Measurements from ENCODE around the gene TAS2R46.
"Not testable (repeated sequence)": the region's sequence is repeated elsewhere in the genome, so short reads cannot be mapped to it uniquely, and the experiment has no call there.

The TAS2R46 gene

DNA sequence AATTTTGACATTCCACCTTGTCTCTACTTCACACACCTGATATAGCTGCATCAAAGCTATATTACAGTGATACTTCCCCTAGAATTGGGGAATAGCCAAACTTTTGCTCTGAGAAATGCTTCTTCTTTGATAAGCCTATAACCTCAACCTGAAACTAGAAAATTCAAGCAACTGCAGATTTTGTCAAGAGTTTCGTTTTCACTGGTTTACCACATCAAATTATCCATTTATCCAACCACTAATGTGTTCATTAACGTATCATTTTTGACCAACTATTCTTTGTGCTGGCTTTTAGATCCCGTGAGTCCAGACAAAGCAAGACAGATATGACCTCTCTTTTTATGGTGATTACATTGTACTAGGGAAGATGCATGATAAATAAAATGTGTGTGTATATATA is 13.5 kb upstream of the TAS2R46 start:
- no peaks in the 10 kb centered on the region for H3K4me1 ChIP-seq (ENCODE audit: control insufficient read depth in 1 of 2, insufficient read depth in 2 of 2, low read length in 2 of 2)
- no peaks in the 10 kb centered on the region for H3K27me3 ChIP-seq (ENCODE audit: low read depth, low read length)
- no peaks in the 10 kb centered on the region for H3K36me3 ChIP-seq (ENCODE audit: control insufficient read depth in 1 of 2, insufficient read depth in 2 of 2, low read length in 2 of 2)
- H3K27ac ChIP-seq (ENCODE audit: low read length) = no peak overlapping the region
- H3K4me3 ChIP-seq (ENCODE audit: low read depth in 1 of 2, low read length in 2 of 2) = no peak overlapping the region
- peaks cover 0 to under 1% of the 10 kb centered on the region in 2 donors for H3K9me3 ChIP-seq (ENCODE audit: control insufficient read depth in 1 of 2, low read length in 2 of 2)

DNA sequence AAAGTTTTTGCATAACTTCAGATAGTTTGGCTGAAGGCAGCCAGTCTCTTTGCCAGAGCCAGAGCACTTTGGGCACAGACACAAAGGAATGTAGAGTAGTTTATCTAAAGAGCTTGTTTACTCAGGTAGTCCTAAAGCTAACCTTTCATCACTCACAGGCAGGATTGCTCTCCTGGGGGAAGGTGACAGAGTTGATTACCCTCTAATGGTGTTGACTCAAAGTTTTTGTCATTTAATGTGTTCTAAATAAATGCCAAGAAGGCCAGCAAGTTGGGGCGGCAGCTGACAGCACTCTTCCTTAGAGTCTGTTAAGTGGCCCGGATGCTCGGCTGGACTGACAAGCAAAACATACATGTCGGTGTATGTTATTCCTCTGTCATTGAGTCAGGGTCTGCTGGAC is 9.3 kb upstream of the TAS2R46 start:
- Histone ChIP-seq H3K4me1 (ENCODE audit: control insufficient read depth in 1 of 2, insufficient read depth in 2 of 2, low read length in 2 of 2) (no peaks in the 10 kb centered on the region), H3K27ac (ENCODE audit: low read length) (no peak overlapping the region), H3K4me3 (ENCODE audit: low read depth in 1 of 2, low read length in 2 of 2) (no peak overlapping the region), H3K36me3 (ENCODE audit: control insufficient read depth in 1 of 2, insufficient read depth in 2 of 2, low read length in 2 of 2) (no peaks in the 10 kb centered on the region), H3K9me3 (ENCODE audit: control insufficient read depth in 1 of 2, low read length in 2 of 2) (no peaks in the 10 kb centered on the region), H3K27me3 (ENCODE audit: low read depth, low read length) (no peaks in the 10 kb centered on the region)

DNA sequence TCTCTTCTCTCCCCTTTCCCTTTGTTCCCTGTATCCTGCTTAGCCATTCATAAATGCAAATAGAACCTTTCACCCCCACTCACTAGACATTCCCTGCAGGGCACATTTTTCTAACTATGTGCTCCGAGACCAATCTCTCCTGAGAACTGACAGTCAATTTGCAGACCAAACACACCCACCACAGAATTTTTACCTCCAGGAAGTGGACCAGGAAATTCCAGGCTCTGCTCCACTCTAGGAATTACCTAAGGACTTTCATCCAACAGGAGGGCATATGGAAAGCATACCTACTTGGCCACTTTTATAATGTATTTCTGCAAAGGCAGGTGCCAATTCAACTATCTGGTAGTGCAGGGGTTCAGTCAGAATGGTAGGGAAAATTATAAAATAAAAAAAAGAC is 8.9 kb upstream of the TAS2R46 start:
- Histone ChIP-seq H3K4me1 (ENCODE audit: control insufficient read depth in 1 of 2, insufficient read depth in 2 of 2, low read length in 2 of 2) (no peaks in the 10 kb centered on the region), H3K9me3 (ENCODE audit: control insufficient read depth in 1 of 2, low read length in 2 of 2) (no peaks in the 10 kb centered on the region), H3K36me3 (ENCODE audit: control insufficient read depth in 1 of 2, insufficient read depth in 2 of 2, low read length in 2 of 2) (no peaks in the 10 kb centered on the region), H3K27me3 (ENCODE audit: low read depth, low read length) (no peaks in the 10 kb centered on the region), H3K4me3 (ENCODE audit: low read depth in 1 of 2, low read length in 2 of 2) (no peak overlapping the region), H3K27ac (ENCODE audit: low read length) (no peak overlapping the region)

DNA sequence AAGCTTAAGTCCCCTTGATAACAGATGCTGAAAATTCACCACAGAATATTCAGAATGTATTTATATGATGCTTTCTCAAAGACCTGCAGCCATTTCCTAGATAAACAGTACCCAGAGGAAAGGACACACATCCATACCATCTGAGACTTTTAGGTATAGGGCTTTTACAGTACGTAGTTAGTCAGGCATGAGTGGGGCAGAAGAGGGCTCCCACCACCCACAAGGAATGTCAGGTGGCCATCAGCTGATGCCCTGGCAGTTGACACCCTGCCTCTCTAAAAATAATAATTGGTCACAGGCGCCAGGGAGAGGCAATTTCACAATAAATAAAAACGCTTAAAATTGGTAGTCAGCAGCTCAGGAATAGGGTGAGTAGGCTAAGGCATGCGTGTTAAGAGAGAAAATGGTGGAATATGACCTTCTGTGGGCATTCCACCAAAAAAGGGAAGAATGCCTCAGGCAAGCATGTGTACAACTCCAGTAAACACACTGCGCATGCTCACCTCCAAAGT is 7.8 kb upstream of the TAS2R46 start:
- Histone ChIP-seq H3K27ac (ENCODE audit: low read length) (no peak overlapping the region), H3K9me3 (ENCODE audit: control insufficient read depth in 1 of 2, low read length in 2 of 2) (no peaks in the 10 kb centered on the region), H3K27me3 (ENCODE audit: low read depth, low read length) (no peaks in the 10 kb centered on the region), H3K36me3 (ENCODE audit: control insufficient read depth in 1 of 2, insufficient read depth in 2 of 2, low read length in 2 of 2) (no peaks in the 10 kb centered on the region), H3K4me3 (ENCODE audit: low read depth in 1 of 2, low read length in 2 of 2) (no peak overlapping the region), H3K4me1 (ENCODE audit: control insufficient read depth in 1 of 2, insufficient read depth in 2 of 2, low read length in 2 of 2) (no peaks in the 10 kb centered on the region)

DNA sequence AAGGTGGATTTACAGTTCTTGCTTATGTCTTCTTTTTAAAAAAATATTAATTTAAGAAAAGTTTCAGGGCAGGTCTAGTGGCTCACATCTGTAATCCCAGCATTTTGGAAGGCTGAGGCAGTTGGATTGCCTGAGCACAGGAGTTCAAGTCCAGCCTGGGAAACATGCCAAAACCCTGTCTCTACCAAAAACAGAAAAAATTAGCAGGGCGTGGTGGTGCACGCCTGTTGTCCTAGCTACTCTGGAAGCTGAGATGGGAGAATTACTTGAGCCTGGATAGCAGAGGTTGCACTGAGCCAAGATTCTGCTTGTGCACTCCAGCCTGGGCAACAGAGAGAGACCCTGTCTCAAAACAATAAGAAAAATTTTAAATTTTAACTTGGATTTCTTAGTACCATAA is 5.4 kb upstream of the TAS2R46 start:
- Histone ChIP-seq H3K36me3 (ENCODE audit: control insufficient read depth in 1 of 2, insufficient read depth in 2 of 2, low read length in 2 of 2) (no peaks in the 10 kb centered on the region), H3K4me3 (ENCODE audit: low read depth in 1 of 2, low read length in 2 of 2) (no peak overlapping the region), H3K4me1 (ENCODE audit: control insufficient read depth in 1 of 2, insufficient read depth in 2 of 2, low read length in 2 of 2) (no peaks in the 10 kb centered on the region), H3K9me3 (ENCODE audit: control insufficient read depth in 1 of 2, low read length in 2 of 2) (no peaks in the 10 kb centered on the region), H3K27ac (ENCODE audit: low read length) (no peak overlapping the region), H3K27me3 (ENCODE audit: low read depth, low read length) (no peaks in the 10 kb centered on the region)

DNA sequence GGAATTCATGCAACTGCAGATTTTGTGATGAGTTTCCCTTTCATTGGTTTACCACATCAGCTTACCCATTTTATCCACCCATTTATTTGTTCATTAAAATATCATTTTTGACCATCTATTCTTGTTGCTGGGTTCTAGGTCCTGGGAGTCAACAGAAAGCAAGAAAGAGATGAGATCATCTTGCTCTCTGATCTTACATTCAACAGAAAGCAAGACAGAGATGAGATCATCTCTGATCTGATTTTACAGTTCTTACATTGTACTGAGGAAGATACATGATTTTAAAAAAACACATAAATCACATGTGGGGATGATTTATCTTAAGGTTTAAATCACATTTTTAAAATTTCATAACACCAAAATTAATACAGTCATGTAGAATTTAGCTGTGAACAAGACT is 2.3 kb downstream of the TAS2R46 start:
- H3K4me3 ChIP-seq (ENCODE audit: low read depth in 1 of 2, low read length in 2 of 2) = no peak overlapping the region

DNA sequence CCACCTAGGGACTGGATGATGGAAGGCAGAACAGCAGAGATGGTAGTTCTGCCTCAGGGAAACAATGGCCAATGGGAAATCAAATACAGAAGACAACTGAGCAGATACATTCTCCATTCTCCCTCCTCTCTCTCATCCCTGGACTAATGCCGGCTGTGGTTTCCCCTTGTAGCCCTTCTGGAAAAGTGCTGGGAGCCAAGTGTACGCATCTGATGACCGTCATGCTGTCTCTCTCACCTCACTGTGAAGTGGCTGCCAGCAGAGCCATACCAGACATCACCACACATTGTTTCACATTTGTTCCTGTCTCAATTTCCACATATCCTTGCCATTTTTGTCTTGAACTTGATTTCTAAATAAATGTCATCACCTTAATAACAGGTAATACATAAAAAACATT is 3.1 kb downstream of the TAS2R46 start:
- no peaks in the 10 kb centered on the region for H3K9me3 ChIP-seq (ENCODE audit: control insufficient read depth in 1 of 2, low read length in 2 of 2)
- no peak overlapping the region for H3K4me3 ChIP-seq (ENCODE audit: low read depth in 1 of 2, low read length in 2 of 2)
- H3K4me1 ChIP-seq (ENCODE audit: control insufficient read depth in 1 of 2, insufficient read depth in 2 of 2, low read length in 2 of 2) = no peaks in the 10 kb centered on the region
- H3K27me3 ChIP-seq (ENCODE audit: low read depth, low read length) = no peaks in the 10 kb centered on the region
- H3K27ac ChIP-seq (ENCODE audit: low read length) = no peak overlapping the region
- no peaks in the 10 kb centered on the region for H3K36me3 ChIP-seq (ENCODE audit: control insufficient read depth in 1 of 2, insufficient read depth in 2 of 2, low read length in 2 of 2)

More for the DNA sequence above, 2.3 kb downstream of the TAS2R46 start:
- Histone ChIP-seq H3K9me3 (ENCODE audit: control insufficient read depth in 1 of 2, low read length in 2 of 2) (no peaks in the 10 kb centered on the region), H3K36me3 (ENCODE audit: control insufficient read depth in 1 of 2, insufficient read depth in 2 of 2, low read length in 2 of 2) (no peaks in the 10 kb centered on the region), H3K4me1 (ENCODE audit: control insufficient read depth in 1 of 2, insufficient read depth in 2 of 2, low read length in 2 of 2) (no peaks in the 10 kb centered on the region), H3K27me3 (ENCODE audit: low read depth, low read length) (no peaks in the 10 kb centered on the region), H3K27ac (ENCODE audit: low read length) (no peak overlapping the region)

DNA sequence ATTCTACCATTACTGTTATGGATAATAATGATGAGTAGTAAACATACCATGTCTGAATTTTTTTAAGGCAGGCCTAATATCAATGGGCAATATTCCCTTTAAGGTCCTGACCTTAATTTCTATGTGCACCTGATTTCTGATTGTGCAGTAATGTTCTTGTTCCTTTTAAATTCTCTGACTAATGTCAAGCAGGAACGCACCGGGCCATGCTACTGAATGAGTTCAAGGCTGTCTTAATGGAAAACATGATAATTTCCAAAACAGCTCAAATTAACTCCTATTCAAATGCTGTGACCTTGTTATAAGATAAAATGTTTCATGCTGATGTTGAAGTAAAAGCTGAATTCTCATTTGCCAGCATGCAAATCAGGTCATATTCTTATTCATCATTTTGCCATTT is 6.8 kb downstream of the TAS2R46 start:
- Histone ChIP-seq H3K27ac (ENCODE audit: low read length) (no peak overlapping the region), H3K36me3 (ENCODE audit: control insufficient read depth in 1 of 2, insufficient read depth in 2 of 2, low read length in 2 of 2) (peaks cover 0 to 3% of the 10 kb centered on the region in 2 donors), H3K27me3 (ENCODE audit: low read depth, low read length) (no peaks in the 10 kb centered on the region), H3K4me1 (ENCODE audit: control insufficient read depth in 1 of 2, insufficient read depth in 2 of 2, low read length in 2 of 2) (no peaks in the 10 kb centered on the region), H3K9me3 (ENCODE audit: control insufficient read depth in 1 of 2, low read length in 2 of 2) (peaks cover 0 to 3% of the 10 kb centered on the region in 2 donors), H3K4me3 (ENCODE audit: low read depth in 1 of 2, low read length in 2 of 2) (no peak overlapping the region)

DNA sequence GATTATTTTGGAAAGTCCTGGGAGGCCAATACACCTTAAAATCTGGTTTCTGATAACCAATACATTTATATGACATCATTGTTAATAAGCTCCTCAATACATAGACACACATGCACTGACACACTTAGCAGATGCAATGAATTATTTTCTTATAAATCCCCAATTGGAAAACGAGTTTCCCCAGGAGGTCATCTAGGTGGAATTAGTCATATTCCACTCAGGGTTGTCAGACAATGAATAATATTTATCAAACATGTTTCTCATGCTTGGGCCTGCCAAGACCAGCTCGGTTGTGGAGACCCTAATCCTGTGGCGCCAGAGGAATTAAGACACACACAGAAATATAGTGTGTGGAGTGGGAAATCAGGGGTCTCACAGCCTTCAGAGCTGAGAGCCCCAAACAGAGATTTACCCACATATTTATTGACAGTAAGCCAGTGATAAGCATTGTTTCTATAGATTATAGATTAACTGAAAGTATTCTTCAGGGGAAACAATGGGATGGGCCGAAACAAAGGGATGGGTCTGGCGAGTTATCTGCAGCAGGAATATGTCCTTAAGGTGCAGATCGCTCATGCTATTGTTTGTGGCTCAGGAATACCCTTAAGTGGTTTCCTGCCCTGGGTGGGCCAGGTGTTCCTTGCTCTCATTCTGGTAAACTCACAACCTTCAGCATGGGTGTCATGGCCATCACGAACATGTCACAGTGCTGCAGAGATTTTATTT is 12.1 kb downstream of the TAS2R46 start:
- not testable (repeated sequence) for H3K27ac ChIP-seq (ENCODE audit: low read length); H3K4me3 ChIP-seq (ENCODE audit: low read depth in 1 of 2, low read length in 2 of 2); H3K9me3 ChIP-seq (ENCODE audit: control insufficient read depth in 1 of 2, low read length in 2 of 2); H3K4me1 ChIP-seq (ENCODE audit: control insufficient read depth in 1 of 2, insufficient read depth in 2 of 2, low read length in 2 of 2); H3K27me3 ChIP-seq (ENCODE audit: low read depth, low read length)
- peaks cover 0 to 15% of the 10 kb centered on the region in 2 donors for H3K36me3 ChIP-seq (ENCODE audit: control insufficient read depth in 1 of 2, insufficient read depth in 2 of 2, low read length in 2 of 2)

DNA sequence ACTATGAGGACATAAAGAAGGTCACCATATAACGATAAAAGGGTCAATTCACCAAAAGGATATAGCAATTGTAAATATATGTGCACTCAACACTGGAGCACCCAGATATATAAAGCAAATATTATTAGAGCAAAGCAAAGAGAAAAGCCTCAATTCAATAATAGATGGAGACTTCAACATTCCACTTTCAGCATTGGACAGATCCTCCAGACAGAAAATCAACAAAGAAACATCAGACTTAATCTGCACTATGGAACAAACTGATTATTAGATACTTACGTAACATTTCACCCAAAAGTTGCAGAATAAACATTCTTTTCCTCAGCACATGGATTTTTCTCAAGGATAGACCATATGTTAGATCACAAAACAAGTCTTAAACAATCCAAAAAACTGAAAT is 20.7 kb downstream of the TAS2R46 start:
- not testable (repeated sequence) for H3K27me3 ChIP-seq (ENCODE audit: low read depth, low read length); H3K9me3 ChIP-seq (ENCODE audit: control insufficient read depth in 1 of 2, low read length in 2 of 2); H3K4me1 ChIP-seq (ENCODE audit: control insufficient read depth in 1 of 2, insufficient read depth in 2 of 2, low read length in 2 of 2); H3K4me3 ChIP-seq (ENCODE audit: low read depth in 1 of 2, low read length in 2 of 2); H3K27ac ChIP-seq (ENCODE audit: low read length)
- H3K36me3 ChIP-seq (ENCODE audit: control insufficient read depth in 1 of 2, insufficient read depth in 2 of 2, low read length in 2 of 2) = peaks cover 0 to 15% of the 10 kb centered on the region in 2 donors

DNA sequence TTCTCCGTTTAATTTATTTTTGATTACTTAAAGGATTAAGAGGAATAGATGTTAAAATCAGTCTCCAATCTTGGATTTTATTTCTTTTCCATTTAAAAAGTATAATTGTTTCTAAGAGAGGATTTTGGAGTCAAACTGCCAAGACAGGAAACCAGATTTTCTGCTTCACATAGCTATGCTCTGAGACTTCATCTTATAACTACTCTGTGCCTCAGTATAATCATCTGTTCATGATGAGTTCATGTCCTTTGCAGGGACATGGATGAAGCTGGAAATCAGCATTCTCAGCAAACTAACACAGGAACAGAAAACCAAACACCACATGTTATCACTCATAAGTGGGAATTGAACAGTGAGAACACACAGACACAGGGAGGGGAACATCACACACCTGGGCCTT is 21.9 kb downstream of the TAS2R46 start:
- Histone ChIP-seq H3K4me3 (ENCODE audit: low read depth in 1 of 2, low read length in 2 of 2) (no peak overlapping the region), H3K4me1 (ENCODE audit: control insufficient read depth in 1 of 2, insufficient read depth in 2 of 2, low read length in 2 of 2) (no peaks in the 10 kb centered on the region), H3K27ac (ENCODE audit: low read length) (no peak overlapping the region), H3K36me3 (ENCODE audit: control insufficient read depth in 1 of 2, insufficient read depth in 2 of 2, low read length in 2 of 2) (peaks cover 0 to 12% of the 10 kb centered on the region in 2 donors), H3K9me3 (ENCODE audit: control insufficient read depth in 1 of 2, low read length in 2 of 2) (no peaks in the 10 kb centered on the region), H3K27me3 (ENCODE audit: low read depth, low read length) (no peaks in the 10 kb centered on the region)

DNA sequence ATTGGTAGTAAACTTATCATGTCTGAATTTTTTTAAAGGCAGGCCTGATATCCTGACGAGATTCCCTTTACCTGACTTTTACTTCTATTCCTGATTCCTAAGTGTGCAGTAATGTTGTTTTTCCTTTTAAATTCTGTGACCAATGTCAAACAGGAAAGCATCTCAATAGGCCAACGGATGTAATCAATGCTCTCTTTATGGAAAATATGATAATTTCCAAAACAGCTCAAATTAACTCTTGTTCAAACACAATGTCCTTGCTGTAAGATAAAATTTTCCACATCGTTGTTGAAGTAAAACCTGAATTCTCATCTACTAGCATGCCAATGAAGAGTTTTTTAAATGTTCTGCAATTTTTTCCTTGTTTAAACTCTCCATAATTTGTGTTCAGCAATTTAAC is 22.9 kb downstream of the TAS2R46 start:
- Histone ChIP-seq H3K4me1 (ENCODE audit: control insufficient read depth in 1 of 2, insufficient read depth in 2 of 2, low read length in 2 of 2) (no peaks in the 10 kb centered on the region), H3K27ac (ENCODE audit: low read length) (no peak overlapping the region), H3K4me3 (ENCODE audit: low read depth in 1 of 2, low read length in 2 of 2) (no peak overlapping the region), H3K27me3 (ENCODE audit: low read depth, low read length) (no peaks in the 10 kb centered on the region), H3K36me3 (ENCODE audit: control insufficient read depth in 1 of 2, insufficient read depth in 2 of 2, low read length in 2 of 2) (peaks cover 0 to 2% of the 10 kb centered on the region in 2 donors), H3K9me3 (ENCODE audit: control insufficient read depth in 1 of 2, low read length in 2 of 2) (no peaks in the 10 kb centered on the region)
